Astrocyte (in vitro differentiated cells and primary cell): ENCODE data around the gene FXR2.

Source experiments
- CTCF ChIP-seq: IDR thresholded peaks from 2 replicates; pipeline ENCODE4 v1.5.1; 2011; ENCODE audit warnings: low read depth, mild to moderate bottlenecking, inconsistent platforms, low read length, moderate library complexity; ENCODE audit not compliant: insufficient read depth
- EZH2 ChIP-seq: IDR thresholded peaks from 2 replicates; pipeline ENCODE4 v1.6.1; 2012; ENCODE audit warnings: mild to moderate bottlenecking, low read length, inconsistent platforms; ENCODE audit not compliant: insufficient read depth

- TF ChIP-seq CTCF (no peak), EZH2 (no peak)
Measured at GRCh38 chr17:7572338-7572587, 42.4 kb downstream of the FXR2 start.
